ENCODE measurements around the gene CTSF.

The CTSF gene

GRCh38 chr11:66566221-66566620 lies 2.2 kb downstream of the CTSF start:
- no peak for TF ChIP-seq GATA3 (IDR thresholded peaks at IDR 0.05; ENCODE audit: low read depth, low read length)

GRCh38 chr11:66564984-66565383 lies 3.4 kb downstream of the CTSF start:
- TF ChIP-seq GATA2 (IDR thresholded peaks at IDR 0.05; ENCODE audit: low read depth, low read length): no peak
- no peak for TF ChIP-seq GATA3 (IDR thresholded peaks at IDR 0.05; ENCODE audit: low read depth, low read length)

GRCh38 chr11:66564538-66564937 lies 3.9 kb downstream of the CTSF start:
- TF ChIP-seq GATA3 (IDR thresholded peaks at IDR 0.05; ENCODE audit: low read depth, low read length): no peak
- TF ChIP-seq GATA2 (IDR thresholded peaks at IDR 0.05; ENCODE audit: low read depth, low read length): no peak

- TF ChIP-seq GATA2 (IDR thresholded peaks at IDR 0.05; ENCODE audit: low read depth, low read length) (no peak), GATA3 (IDR thresholded peaks at IDR 0.05; ENCODE audit: low read depth, low read length) (no peak)
Observed at GRCh38 chr11:66563832-66564231, 4.6 kb downstream of the CTSF start.

GRCh38 chr11:66562907-66563583 lies 5.4 kb downstream of the CTSF start:
- TF ChIP-seq GATA2 (IDR thresholded peaks at IDR 0.05; ENCODE audit: low read depth, low read length) (no peak), GATA3 (IDR thresholded peaks at IDR 0.05; ENCODE audit: low read depth, low read length) (no peak)

GRCh38 chr11:66562275-66562674 lies 6.1 kb downstream of the CTSF start:
- TF ChIP-seq GATA2 (IDR thresholded peaks at IDR 0.05; ENCODE audit: low read depth, low read length) (no peak), GATA3 (IDR thresholded peaks at IDR 0.05; ENCODE audit: low read depth, low read length) (no peak)

- no peak for TF ChIP-seq GATA2 (IDR thresholded peaks at IDR 0.05; ENCODE audit: low read depth, low read length)
- TF ChIP-seq GATA3 (IDR thresholded peaks at IDR 0.05; ENCODE audit: low read depth, low read length): no peak
Observed at GRCh38 chr11:66561975-66562248, 6.5 kb downstream of the CTSF start.

- TF ChIP-seq GATA2 (IDR thresholded peaks at IDR 0.05; ENCODE audit: low read depth, low read length) (no peak), GATA3 (IDR thresholded peaks at IDR 0.05; ENCODE audit: low read depth, low read length) (no peak)
Observed at GRCh38 chr11:66561178-66561974, 7.0 kb downstream of the CTSF start.

GRCh38 chr11:66559866-66560676 lies 8.3 kb downstream of the CTSF start:
- TF ChIP-seq GATA2 (IDR thresholded peaks at IDR 0.05; ENCODE audit: low read depth, low read length) (no peak), GATA3 (IDR thresholded peaks at IDR 0.05; ENCODE audit: low read depth, low read length) (no peak)

GRCh38 chr11:66559142-66559865 lies 9.1 kb downstream of the CTSF start:
- TF ChIP-seq GATA2 (IDR thresholded peaks at IDR 0.05; ENCODE audit: low read depth, low read length) (no peak), GATA3 (IDR thresholded peaks at IDR 0.05; ENCODE audit: low read depth, low read length) (no peak)

GRCh38 chr11:66557733-66558326 lies 10.6 kb downstream of the CTSF start:
- TF ChIP-seq GATA2 (IDR thresholded peaks at IDR 0.05; ENCODE audit: low read depth, low read length): no peak
- TF ChIP-seq GATA3 (IDR thresholded peaks at IDR 0.05; ENCODE audit: low read depth, low read length): no peak

- TF ChIP-seq GATA3 (IDR thresholded peaks at IDR 0.05; ENCODE audit: low read depth, low read length) (no peak), GATA2 (IDR thresholded peaks at IDR 0.05; ENCODE audit: low read depth, low read length) (no peak)
Observed at GRCh38 chr11:66556086-66556485, 12.3 kb downstream of the CTSF start.

- TF ChIP-seq GATA3 (IDR thresholded peaks at IDR 0.05; ENCODE audit: low read depth, low read length): no peak
- TF ChIP-seq GATA2 (IDR thresholded peaks at IDR 0.05; ENCODE audit: low read depth, low read length): no peak
Observed at GRCh38 chr11:66555416-66555815, 13.0 kb downstream of the CTSF start.

GRCh38 chr11:66554602-66555001 lies 13.8 kb downstream of the CTSF start:
- no peak for TF ChIP-seq GATA3 (IDR thresholded peaks at IDR 0.05; ENCODE audit: low read depth, low read length)
- no peak for TF ChIP-seq GATA2 (IDR thresholded peaks at IDR 0.05; ENCODE audit: low read depth, low read length)
